GM21528 (cell line): ENCODE measurements around the gene FCAMR.
"Not testable (repeated sequence)": the region's sequence is repeated elsewhere in the genome, so short reads cannot be mapped to it uniquely, and the experiment has no call there.

Experiments used
- ATAC-seq: cut with Tn5 transposase; IDR thresholded peaks from one replicate; pipeline ENCODE4 v1.9.1; 2021; ENCODE audit warnings: mild to moderate bottlenecking, moderate library complexity; ENCODE audit not compliant: unreplicated experiment, low FRiP score

Gene FCAMR

DNA sequence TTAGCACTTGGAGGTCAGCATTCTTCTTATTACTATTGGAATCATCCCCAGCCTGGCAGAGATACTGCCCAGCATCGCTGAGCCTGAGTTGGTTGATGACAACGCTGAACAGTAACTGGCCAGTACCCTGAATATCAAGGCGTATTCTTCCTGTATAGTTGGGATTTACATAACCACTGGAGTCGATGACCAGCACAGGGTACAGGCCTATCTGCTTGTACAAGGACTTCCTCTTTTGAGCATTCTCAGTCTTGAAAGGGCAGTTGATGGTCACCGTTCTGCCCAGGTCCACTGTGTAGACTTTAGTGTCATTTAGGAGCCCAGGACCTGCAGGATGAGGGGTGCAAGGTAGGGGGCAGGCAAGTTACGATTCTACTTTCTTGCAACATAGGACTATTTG lies 32.8 kb downstream of the FCAMR start:
- no peak for ATAC-seq

DNA sequence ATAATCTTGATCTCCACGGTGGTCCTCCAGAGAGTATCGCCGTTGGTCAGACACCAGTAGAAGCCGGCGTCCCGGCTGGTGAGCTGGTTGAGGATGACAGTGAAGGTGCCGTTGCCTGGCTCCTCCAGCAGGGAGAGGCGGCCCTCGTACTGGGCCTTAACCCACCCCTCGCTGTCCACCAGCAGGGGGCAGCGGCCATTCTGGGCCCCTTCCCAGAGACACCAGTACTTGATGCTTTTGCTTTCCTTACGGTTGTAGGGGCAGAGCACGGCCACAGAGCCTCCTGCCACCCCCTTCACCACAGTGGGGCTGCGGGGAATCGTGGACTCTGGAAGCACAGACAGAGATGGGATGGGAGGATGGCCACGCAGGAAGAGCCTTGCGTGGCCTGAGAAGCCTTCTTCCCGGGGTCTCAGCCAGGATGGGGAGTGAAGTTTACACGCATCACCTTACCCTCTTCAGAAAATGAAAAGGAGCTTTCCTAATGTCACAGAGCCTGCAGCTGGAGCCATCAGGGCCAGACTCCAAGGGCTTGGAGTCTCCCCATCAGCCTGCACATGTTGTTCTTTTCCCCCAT lies 34.7 kb downstream of the FCAMR start:
- ATAC-seq, result no peak

DNA sequence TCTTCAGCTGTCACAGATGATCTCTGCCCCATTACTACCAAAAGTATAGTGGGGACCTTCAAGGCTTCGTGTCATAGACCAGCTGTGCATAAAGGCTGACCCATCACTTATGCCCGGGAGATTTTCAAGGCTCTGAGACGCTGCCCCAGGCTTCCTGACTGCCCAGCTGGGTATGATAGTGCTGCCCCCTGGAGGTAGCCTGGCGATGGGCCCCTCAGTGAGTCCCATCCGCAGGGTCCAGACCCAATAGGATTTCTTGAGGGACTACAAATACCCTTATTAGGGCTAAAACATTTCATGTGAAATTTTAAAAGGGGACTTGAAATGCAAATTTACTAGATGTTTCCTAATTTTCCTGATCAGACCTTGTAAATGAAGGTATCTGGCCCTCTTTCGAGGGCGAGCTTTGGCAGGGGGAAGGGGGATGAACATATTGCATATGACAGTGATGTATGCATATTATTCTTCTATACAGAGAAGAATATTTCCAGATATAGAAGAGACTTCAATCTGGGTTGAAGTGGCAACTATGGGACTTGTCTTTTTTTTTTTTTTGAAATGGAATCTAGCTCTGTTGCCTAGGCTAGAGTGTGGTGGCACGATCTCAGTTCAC lies 36.8 kb downstream of the FCAMR start:
- ATAC-seq, result no peak

DNA sequence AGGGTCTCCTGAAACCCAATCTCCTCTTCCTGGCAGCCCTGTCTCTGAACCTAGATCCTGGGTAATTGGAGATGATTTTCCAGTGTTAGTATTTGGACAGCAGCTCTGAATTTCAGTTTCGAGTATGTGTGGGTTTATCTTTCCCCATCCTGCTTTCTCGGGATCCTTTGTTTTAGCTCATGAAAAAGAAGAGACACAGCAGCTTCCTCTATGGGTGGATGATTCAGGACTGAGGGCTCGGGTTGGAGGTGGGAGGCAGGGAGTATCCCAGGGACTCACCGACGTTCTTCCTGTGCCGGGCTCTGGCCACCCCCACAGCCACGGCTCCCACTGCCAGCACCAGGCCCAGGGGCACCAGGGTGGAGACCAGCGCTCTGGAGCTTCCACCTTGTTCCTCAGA lies 38.1 kb downstream of the FCAMR start:
- no peak for ATAC-seq

DNA sequence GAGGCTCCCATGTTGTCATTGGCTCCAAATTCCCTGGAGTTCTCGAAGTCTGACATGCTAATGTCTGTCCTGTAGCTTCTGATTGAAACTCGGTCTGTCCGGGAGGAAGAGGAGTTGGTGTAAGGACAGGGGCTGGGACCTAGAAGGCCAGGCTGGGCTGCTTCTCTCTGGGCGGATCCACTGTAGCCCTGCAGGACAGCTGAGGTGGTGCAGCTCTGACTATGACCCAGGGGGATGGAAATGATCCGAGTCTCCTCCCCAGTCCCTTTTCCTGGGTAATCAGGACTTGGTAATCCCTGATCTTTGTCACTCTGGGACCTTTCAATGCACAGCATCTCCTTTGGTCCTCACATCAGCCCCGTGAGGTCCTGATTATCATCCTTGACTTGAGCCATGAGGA lies 38.6 kb downstream of the FCAMR start:
- no peak for ATAC-seq

DNA sequence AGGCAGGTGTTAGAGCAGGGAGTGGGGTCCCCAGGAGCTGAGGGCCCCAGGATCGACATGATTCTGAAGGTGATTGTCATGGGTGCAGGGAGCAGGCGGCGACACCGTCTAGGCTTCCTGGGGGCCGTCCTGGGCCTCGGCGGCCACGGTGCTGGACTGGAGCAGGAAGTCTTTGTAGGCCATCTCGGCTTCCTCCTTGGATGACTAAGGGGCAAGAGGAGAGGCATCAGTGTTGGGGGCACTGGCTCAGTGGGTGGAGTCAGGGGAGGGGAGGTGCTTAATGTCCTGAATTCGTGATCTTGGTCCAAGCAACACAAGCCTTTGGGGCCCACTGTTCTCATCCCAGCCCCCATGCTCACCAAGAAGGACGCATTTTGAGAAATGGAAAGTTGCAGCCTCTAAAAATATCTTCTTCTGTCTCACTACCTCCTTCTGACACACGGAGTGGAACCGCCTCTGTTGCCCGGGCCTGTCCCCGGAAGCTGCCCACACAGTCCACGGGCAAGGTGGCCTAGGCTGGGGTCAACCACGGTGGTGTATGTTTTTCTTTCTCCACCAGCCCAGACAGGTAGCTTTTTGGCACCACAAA lies 40.0 kb downstream of the FCAMR start:
- peak; percentile 72 for ATAC-seq

DNA sequence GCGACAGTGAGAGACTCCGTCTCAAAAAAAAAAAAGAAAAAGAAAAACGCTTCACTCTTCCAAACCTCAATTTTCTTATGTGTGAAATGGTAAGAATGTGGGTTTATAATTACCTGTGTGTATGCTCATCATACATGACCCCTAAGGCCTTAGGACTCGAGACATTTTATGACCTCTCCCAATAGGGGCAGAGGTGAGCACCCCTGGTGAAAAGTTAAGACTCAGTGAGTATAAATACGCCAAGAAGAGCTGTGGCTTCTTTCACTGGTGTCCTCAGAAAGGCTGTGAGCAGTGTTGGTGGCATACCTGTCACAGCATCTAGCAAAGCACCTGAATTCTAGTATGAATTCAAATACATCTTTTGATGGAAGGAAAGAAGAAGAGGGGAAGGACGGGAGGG lies 40.7 kb downstream of the FCAMR start:
- no peak for ATAC-seq

DNA sequence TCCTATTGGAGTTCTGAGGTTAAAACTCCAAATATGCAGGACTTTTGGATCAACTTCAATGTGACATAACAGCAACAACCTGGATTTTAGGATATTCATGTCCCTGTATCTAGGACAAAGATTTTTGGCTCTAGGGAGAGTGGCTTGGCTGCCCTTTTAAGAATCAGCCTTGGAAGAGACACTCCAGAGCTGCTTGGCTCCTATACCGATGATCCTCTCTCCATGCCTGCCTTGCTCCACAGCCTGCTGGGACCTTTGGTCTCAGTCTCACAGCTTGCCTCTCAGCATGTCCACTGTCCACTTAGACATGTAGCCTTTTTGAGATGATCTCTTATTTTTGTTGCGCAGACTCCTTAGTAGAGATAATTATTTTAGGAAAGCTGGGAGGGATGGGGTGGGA lies 44.0 kb downstream of the FCAMR start:
- ATAC-seq, result no peak

DNA sequence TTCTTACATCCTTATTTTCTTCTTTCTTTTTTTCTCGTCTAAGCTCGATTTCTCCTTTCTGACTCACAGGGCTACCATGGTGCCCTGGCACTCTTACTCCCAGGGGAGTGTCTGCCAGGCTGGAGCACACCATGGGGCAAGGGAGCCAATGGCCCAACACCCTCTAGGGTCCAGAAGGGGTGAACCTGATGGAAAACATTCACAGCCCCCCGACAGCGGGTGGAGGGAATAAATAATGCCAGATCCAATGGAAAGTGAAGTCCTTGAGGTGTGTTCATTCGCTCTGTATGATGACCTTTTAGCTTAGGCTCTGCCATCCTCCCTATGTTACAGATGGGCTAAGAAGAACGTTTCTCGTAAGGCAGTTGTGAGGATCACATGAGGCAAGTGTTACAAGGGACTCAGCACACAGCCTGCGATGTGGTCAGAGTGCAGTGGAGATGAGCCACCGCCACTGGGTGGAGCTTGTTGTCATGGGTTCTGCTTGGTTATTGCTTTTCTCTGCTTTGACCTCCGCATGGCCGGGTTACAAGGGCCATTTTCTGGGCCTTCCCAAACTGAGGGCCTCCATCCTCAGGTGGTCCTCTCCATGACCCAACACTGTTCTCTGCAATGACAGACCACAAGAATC lies 45.0 kb downstream of the FCAMR start:
- peak; percentile 53 for ATAC-seq

DNA sequence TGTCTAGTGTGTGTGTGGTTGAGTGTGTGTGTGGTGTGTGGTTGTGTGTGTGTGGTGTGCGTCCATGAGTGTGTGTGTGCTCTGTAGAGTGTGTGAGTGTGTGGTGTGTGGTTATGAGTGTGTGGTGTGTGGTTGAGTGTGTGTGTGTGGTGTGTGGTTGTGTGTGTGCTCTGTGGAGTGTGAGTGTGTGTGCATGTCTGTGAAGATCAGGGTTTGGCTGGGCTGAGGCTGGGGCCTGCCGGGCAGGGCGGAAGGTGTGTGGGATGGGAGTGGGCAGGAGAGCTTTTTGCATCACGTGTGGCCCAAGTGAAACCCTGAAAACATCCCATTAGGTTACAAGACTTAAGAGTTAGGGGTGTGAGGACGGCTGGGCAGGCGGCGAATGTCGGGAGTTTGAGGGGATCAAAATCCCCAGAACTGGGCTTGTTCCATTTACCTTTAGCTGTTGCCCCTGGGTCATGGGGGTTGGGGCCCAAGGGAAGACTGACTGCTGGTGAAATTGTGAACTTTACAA lies 45.6 kb downstream of the FCAMR start:
- ATAC-seq, result peak; percentile 23

DNA sequence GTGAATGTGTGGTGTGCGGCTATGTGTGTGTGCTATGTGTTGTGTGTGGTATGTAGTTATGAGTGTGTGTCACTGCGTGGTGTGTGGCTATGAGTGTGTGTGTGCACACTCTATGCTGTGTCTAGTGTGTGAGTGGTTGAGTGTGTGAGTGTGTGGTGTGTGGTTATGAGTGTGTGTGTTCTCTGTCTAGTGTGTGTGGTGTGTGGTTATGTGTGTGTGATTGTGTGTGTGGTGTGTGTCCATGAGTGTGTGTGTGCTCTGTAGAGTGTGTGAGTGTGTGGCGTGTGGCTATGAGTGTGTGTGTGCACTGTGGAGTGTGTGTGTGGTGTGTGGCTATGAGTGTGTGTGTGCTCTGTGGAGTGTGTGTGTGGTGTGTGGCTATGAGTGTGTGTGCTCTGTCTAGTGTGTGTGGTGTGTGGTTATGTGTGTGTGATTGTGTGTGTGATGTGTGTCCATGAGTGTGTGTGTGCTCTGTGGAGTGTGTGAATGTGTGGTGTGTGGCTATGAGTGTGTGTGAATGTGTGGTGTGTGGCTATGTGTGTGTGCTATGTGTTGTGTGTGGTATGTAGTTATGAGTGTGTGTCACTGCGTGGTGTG lies 46.2 kb downstream of the FCAMR start:
- not testable (repeated sequence) for ATAC-seq

DNA sequence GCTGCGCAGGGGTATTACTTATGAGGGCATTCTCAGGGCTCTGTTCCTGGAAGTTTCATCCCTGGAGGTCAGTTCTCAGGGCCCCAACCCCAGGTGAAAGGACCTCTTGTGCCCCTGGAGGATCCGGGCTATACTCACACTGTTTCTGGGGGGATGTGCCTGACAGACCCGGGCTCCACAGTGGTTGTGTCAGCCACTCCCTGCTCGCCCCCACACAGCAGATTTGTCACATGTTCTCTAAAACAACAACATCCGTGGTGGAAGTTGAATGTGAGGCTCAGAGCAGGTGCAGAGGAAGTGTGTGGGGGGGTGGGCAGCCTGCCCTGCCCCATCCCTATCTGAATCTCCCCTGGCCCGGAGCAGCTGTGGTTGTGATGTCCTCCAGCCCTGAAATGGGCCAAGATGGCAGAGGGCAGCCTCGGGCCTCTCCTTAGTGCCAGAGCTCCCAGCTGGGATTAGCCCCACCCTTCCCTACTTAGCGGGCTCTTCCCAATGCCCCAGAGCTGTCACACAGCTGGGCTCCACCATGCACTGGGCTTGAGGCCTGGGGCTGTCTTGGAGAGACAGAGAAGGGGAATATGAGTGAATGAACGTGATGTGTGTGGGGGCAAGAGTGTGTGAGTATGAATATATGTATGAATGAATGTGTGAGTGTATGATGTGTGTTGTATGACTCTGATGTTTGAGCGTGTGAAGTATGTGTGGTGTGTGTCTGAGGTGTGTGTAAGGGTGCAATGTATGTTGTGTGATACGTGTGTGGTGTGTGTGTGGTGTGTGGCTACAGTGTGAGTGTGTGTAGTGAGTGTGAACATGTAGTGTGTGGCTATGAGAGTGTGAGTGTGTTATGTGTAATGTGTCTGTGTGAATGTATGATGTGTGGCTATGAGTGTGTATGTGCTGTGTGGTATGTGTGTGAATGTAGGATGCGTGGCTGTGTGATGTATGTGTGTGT lies 47.0 kb downstream of the FCAMR start:
- ATAC-seq, result peak; percentile 48

DNA sequence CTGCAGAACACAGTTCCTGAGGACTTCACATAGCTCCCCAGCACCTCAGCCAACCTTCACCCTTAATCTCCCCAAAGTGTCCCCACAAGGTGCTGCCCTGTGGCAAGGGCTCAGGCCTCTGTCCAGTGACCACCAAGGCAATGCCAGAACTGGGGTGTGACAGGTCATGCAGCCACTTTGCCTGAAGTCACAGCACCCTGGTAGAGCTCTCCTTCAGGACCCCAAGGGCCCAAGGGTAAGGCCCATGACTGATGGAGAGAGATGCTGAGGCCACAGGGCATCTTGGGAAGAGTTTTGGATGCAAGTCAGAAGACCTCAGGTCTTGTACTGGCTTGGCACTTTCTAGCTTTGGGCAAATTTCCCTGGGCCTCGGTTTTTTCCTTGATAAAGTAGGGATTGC lies 47.7 kb downstream of the FCAMR start:
- ATAC-seq, result no peak

DNA sequence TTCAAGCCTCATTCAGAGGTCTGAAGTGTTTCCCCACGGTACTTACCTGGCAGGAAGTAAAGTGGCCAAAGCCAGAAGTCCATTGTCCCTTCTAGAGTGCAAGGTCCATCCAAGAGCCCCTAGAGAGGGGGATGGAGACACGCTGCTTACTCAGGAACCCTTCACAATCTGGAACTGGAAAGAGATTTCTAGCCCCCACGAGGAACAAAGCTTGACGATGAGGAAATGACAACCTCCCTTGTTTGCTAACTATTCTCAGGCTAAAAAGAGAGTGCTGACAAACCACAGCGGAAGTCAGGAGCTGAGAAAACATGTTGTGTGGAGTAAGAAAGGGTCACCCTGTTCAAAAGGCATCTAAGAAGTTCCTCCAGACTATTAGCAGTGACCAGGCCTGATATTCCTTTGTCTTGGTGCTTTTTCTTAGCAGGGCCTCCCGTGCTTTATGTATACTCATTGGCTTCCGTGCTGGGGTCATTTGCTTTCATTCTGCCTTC lies 48.4 kb downstream of the FCAMR start, which contains the start of gene FCMR:
Gene FCMR, minus strand, starts transcription at position 170 of the 494 bp plus-strand sequence. Its CDS starts 87 bp downstream, at position 83.
- no peak for ATAC-seq

DNA sequence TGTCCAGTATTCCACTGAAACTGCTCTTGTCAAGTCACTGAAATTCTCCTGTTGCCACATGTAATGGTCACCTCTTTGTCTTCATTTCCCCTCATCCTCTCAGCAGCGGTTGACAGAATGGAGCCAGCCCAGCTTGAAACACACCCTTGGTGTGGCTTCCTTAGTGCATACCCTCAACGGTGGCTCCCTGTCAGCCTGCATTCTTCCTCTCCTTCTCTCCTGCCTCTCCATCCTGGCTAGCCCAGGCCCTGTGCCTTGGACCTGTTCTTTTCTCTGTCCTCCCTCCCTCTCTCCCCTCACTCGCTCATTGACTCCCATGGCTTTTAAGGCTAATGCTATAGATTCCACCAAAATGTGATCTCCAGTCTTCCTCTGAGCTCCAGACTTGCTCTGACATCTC lies 52.2 kb downstream of the FCAMR start:
- no peak for ATAC-seq

DNA sequence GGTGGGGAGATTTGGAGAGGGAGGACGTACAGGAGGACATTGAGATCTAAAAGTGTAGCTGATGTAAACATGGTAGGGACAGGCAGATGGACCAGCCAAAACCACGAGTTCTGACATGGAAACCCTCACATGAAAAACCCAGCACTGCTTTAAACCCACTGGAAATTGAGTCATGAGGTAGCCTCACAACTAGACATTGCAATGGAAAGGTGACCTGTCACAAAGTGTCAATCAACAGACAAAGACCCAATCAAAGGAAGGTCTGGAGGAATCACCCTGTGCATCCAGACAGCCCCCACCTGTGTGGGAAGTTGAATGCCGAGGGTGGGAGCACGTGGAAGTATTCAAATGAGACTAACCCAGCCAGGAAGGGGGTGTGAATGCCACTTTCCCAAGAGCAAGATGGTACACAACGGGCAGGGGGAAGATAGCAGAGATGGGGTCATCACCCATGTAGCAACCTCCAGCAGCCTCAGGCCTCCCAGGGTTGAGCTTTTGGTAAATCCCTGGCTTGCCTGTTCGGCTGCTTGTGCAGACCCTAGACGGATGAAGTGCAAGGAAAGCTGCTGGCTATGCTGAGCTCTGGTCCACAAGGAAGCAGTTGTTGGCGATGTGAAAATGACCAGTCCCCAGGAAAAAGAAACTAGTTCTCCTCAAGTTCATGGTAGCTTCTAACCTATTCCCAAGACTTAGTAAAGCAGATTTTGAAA lies 54.1 kb downstream of the FCAMR start:
- no peak for ATAC-seq

DNA sequence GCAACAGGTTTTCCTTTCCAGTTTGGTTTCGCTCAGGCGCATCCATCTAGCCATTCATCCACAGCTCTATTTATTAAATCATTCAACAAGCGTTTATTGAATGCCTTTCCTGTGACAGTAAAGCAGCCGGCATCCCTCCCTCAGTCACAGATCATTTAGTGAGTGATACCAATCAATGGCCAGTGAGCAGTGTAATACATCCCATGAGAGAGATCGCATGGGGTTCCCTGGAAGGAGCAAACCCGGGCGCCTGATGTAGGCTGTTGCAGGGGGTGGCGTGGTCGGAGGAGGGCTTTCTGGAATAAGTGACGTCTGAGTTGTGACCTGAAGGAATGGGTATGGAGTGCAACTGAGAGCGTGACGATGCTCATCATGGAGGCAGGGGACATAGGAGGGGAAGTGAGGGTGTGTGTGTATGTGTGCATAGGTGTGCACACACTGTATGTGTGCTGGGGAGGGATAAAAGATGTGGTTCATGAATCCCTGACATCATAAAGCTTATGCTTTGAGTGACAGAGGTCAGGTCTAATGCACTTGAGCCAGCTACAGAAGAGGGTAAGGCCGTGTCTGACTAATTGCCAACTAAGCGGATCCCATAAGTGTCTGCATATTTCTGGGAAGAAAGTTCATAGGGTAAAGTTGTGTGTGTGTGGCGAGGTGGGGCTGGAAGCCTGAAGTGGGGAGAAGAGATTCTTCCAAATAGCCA lies 55.1 kb downstream of the FCAMR start:
- ATAC-seq, result no peak

DNA sequence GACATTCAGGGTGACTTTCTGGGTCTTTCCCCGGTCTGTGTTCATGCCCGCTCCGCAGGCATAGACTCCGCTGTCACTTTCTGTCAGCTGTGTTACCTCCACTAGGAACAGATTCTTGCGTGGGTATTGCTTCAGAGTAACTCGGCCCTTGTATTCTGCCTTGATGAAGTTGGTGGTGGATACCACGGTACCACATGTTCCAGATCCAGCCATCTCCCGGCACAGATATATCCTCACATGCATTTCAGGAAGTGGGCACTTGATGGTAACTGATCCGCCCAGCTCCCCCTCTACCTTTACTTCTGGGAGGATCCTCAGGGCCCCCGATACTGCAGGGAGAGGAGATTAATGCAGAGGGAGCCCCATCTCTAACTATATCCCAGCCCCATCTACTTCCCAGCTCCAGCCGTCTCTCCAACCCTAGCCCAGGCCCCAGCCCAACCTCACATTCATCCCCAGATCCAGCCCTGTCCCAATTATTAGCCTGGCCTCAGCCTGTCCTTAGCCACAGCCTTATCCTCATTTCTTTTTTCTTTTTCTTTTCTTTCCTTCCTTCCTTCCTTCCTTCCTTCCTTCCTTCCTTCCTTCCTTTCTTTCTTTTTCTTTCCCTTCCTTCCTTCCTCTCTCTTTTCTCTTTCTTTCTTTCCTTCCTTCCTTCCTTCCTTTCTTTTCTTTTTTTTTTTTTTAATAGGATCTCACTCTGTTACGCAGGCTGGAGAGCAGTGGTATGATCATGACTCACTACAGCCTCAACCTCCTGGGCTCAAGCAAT lies 56.3 kb downstream of the FCAMR start:
- ATAC-seq, result no peak
